Neural progenitor cell (in vitro differentiated cells): ENCODE data around the gene BRD2.

Experiments
- EZH2 ChIP-seq: fragments of 200-600 bp; sonication (generic); IDR thresholded peaks from 2 replicates; pipeline ENCODE4 v1.6.1; 2017; ENCODE audit warnings: antibody characterized with exemption, mild to moderate bottlenecking, moderate library complexity
- TF ChIP-seq, protein P1 (sequence below): fragments of 200-600 bp; sonication (generic); IDR thresholded peaks from 2 replicates; pipeline ENCODE4 v1.5.1; 2017; ENCODE audit warnings: antibody characterized with exemption, mild to moderate bottlenecking

DNA sequence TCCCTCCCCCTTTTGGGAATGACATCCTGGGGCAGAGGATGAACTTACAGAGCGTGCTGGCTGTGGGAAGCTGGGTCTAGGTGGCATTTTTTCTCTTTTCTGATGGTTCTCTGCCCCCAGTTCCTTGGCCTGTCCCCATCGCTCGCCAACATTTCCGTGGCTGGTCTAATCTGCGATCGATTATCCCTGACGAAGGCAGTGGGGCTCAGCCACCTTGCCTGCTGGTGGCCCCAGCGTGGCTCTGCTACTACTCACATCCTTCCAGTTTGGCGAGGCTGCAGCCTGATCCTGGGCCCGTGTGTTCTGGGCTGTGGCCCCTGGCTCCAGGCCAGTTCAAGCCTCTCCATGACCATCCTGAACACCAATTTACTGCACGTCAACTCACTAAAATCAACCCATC is 47.4 kb downstream of the BRD2 start:
- TF ChIP-seq, protein P1, sequence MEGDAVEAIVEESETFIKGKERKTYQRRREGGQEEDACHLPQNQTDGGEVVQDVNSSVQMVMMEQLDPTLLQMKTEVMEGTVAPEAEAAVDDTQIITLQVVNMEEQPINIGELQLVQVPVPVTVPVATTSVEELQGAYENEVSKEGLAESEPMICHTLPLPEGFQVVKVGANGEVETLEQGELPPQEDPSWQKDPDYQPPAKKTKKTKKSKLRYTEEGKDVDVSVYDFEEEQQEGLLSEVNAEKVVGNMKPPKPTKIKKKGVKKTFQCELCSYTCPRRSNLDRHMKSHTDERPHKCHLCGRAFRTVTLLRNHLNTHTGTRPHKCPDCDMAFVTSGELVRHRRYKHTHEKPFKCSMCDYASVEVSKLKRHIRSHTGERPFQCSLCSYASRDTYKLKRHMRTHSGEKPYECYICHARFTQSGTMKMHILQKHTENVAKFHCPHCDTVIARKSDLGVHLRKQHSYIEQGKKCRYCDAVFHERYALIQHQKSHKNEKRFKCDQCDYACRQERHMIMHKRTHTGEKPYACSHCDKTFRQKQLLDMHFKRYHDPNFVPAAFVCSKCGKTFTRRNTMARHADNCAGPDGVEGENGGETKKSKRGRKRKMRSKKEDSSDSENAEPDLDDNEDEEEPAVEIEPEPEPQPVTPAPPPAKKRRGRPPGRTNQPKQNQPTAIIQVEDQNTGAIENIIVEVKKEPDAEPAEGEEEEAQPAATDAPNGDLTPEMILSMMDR, result no peak
- no peak for TF ChIP-seq EZH2
